MM.1S (cell line): Measurements from ENCODE around the gene CXXC4.

ENCODE experiments used
- DNase-seq: peaks from one replicate; pipeline ENCODE4 v3.0.0-alpha.2; 2015
- H2AFZ ChIP-seq: fragments of 300-600 bp; sonication (generic); 2 replicates; pipeline ENCODE4 v1.6.0; 2016; ENCODE audit warnings: antibody characterized with exemption, low read length
- H3F3A ChIP-seq: fragments of 300-600 bp; sonication (generic); 2 replicates; pipeline ENCODE4 v1.6.1; 2016; ENCODE audit warnings: mild to moderate bottlenecking, antibody characterized with exemption, low read length, moderate library complexity, mixed read lengths; ENCODE audit not compliant: insufficient read depth
- H3K27ac ChIP-seq: fragments of 300-600 bp; sonication (generic); 2 replicates; pipeline ENCODE4 v1.5.1; 2016; ENCODE audit warnings: mild to moderate bottlenecking, low read length
- H3K27me3 ChIP-seq: fragments of 300-600 bp; sonication (generic); replicated peaks from 2 replicates; pipeline ENCODE4 v1.6.0; 2016; ENCODE audit warnings: low read length; ENCODE audit not compliant: insufficient read depth
- H3K36me3 ChIP-seq: fragments of 300-600 bp; sonication (generic); replicated peaks from 2 replicates; pipeline ENCODE4 v1.6.1; 2016; ENCODE audit warnings: mild to moderate bottlenecking, low read length, mixed read lengths; ENCODE audit not compliant: insufficient read depth
- H3K4me1 ChIP-seq: fragments of 300-600 bp; sonication (generic); 2 replicates; pipeline ENCODE4 v1.6.1; 2016; ENCODE audit warnings: low read length, mixed read lengths
- H3K4me2 ChIP-seq: fragments of 300-600 bp; sonication (generic); 2 replicates; pipeline ENCODE4 v1.6.0; 2016; ENCODE audit warnings: low read depth, low read length
- H3K4me3 ChIP-seq: fragments of 300-600 bp; sonication (generic); 2 replicates; pipeline ENCODE4 v1.5.1; 2016; ENCODE audit warnings: low read length, mixed read lengths
- H3K79me2 ChIP-seq: fragments of 300-600 bp; sonication (generic); 2 replicates; pipeline ENCODE4 v1.6.1; 2016; ENCODE audit warnings: mixed run types, low read length, mixed read lengths
- H3K9ac ChIP-seq: fragments of 300-600 bp; sonication (generic); 2 replicates; pipeline ENCODE4 v1.6.1; 2016; ENCODE audit warnings: low read length, mixed read lengths
- H3K9me2 ChIP-seq: fragments of 300-600 bp; sonication (generic); replicated peaks from 2 replicates; pipeline ENCODE4 v1.6.1; 2016; ENCODE audit warnings: mild to moderate bottlenecking, low read length, mixed read lengths; ENCODE audit not compliant: insufficient read depth
- H3K9me3 ChIP-seq: fragments of 300-600 bp; sonication (generic); replicated peaks from 2 replicates; pipeline ENCODE4 v1.6.1; 2016; ENCODE audit warnings: mild to moderate bottlenecking, low read length, mixed read lengths; ENCODE audit not compliant: insufficient read depth
- H4K20me1 ChIP-seq: fragments of 300-600 bp; sonication (generic); 2 replicates; pipeline ENCODE4 v1.6.1; 2016; ENCODE audit warnings: mild to moderate bottlenecking, low read length, moderate library complexity, mixed read lengths; ENCODE audit not compliant: insufficient read depth
- EZH2 ChIP-seq: fragments of 300-600 bp; sonication (generic); optimal IDR thresholded peaks from 2 replicates; pipeline ENCODE3; 2017; ENCODE audit warnings: low read depth, mild to moderate bottlenecking, antibody characterized with exemption, low read length, mixed read lengths
- EZH2phosphoT487 ChIP-seq: fragments of 300-600 bp; sonication (generic); IDR thresholded peaks from 2 replicates; pipeline ENCODE4 v1.6.1; 2018; ENCODE audit warnings: antibody characterized with exemption, low read length
- TF ChIP-seq, protein P1 (sequence below): fragments of 300-600 bp; sonication (generic); IDR thresholded peaks from 2 replicates; pipeline ENCODE4 v1.5.1; 2016; ENCODE audit warnings: antibody characterized with exemption, low read length, mixed read lengths

Gene CXXC4

DNA sequence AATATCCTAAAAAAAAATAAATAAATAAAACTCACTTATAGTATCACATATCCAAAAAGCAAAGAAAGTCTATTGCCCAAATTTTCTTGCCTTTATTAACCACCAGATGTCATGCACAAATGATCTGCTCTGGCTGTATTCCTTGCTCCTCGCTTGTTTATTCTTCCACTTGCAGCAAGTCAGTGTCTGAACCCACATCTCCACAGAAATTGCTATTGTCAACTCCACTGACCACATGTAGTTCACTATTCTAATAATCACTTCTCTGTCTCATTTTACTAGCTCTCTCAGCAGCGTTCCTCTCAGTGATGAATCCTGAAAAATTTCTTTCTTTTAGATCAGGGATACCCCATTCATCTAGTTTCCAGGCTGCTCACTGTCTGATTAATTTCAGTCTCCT, 29.3 kb upstream of the CXXC4 start:
- TF ChIP-seq, protein P1, sequence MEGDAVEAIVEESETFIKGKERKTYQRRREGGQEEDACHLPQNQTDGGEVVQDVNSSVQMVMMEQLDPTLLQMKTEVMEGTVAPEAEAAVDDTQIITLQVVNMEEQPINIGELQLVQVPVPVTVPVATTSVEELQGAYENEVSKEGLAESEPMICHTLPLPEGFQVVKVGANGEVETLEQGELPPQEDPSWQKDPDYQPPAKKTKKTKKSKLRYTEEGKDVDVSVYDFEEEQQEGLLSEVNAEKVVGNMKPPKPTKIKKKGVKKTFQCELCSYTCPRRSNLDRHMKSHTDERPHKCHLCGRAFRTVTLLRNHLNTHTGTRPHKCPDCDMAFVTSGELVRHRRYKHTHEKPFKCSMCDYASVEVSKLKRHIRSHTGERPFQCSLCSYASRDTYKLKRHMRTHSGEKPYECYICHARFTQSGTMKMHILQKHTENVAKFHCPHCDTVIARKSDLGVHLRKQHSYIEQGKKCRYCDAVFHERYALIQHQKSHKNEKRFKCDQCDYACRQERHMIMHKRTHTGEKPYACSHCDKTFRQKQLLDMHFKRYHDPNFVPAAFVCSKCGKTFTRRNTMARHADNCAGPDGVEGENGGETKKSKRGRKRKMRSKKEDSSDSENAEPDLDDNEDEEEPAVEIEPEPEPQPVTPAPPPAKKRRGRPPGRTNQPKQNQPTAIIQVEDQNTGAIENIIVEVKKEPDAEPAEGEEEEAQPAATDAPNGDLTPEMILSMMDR, result no peak
- no peak for TF ChIP-seq EZH2
- no peak overlapping the region for H3K4me2 ChIP-seq
- H3K4me3 ChIP-seq, result no peak overlapping the region

DNA sequence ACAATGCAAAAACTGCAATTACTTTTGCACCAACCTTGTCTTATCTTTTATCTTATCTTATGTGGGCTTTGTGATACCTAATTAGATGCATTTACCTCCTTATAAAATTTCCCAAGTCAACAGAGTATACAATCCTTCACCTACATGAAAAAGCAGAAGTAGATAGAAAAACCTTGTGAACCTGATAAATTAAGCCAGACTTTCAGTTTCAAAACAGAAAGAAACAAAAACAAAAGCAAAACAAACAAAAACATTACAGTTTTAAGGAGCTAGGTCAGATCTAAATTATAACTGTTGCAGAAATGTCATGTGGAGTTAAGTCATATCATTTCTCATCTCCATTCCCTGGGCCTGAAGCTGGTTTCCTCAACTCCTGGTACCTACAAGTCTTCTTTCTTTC, 24.9 kb upstream of the CXXC4 start:
- Histone ChIP-seq H3K36me3 (no peaks in the 10 kb centered on the region), H3K4me3 (peak overlapping the region; percentile 13; the same call in 1 of the 2 replicates), H3F3A (no peaks in the 10 kb centered on the region), H3K27ac (peak overlapping the region; percentile 8; the same call in 1 of the 2 replicates), H3K4me2 (peak overlapping the region; percentile 54), H3K27me3 (no peaks in the 10 kb centered on the region), H2AFZ (no peak overlapping the region; the same call in 1 of the 2 replicates), H3K4me1 (peaks cover 13% of the 10 kb centered on the region; the same call in 1 of the 2 replicates), H3K9ac (no peak overlapping the region), H3K9me3 (no peaks in the 10 kb centered on the region), H3K79me2 (no peaks in the 10 kb centered on the region), H4K20me1 (no peaks in the 10 kb centered on the region), H3K9me2 (no peaks in the 10 kb centered on the region)
- peak; percentile 54 for DNase-seq
- TF ChIP-seq, protein P1, result no peak
- TF ChIP-seq EZH2, result no peak
- TF ChIP-seq EZH2phosphoT487, result no peak

More for the DNA sequence above, 29.3 kb upstream of the CXXC4 start:
- Histone ChIP-seq H3K36me3 (no peaks in the 10 kb centered on the region), H3K9me2 (no peaks in the 10 kb centered on the region), H3K9me3 (no peaks in the 10 kb centered on the region), H3F3A (no peaks in the 10 kb centered on the region), H2AFZ (no peak overlapping the region), H3K4me1 (peaks cover 9% of the 10 kb centered on the region; the same call in 1 of the 2 replicates), H3K79me2 (no peaks in the 10 kb centered on the region), H4K20me1 (no peaks in the 10 kb centered on the region), H3K27ac (no peak overlapping the region), H3K27me3 (no peaks in the 10 kb centered on the region), H3K9ac (no peak overlapping the region)
- DNase-seq, result no peak

DNA sequence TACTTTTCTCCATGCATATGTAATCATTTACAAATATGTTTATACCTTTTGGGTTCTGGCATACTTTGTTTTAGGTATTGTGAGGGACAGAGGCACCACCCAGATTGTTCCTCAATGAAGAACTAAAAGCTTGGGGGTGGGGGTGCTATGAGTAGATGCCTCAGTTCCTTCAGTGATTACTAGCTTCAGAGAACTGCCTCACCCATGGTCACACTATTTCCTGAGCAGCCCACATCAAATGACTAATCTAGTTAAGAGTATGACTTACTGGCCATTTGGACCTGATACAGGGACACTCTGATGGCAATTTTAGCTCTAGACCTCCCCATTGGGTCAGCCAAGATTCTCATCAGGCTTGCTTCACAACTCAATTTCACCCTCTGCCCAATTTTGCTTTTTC, 22.2 kb upstream of the CXXC4 start:
- Histone ChIP-seq H3K27me3 (no peaks in the 10 kb centered on the region), H3K4me1 (peaks cover 13% of the 10 kb centered on the region; the same call in 1 of the 2 replicates), H3K4me2 (no peak overlapping the region), H3K36me3 (no peaks in the 10 kb centered on the region), H3K9me2 (no peaks in the 10 kb centered on the region), H3K9ac (no peak overlapping the region), H3K4me3 (no peak overlapping the region), H3K27ac (no peak overlapping the region), H3K79me2 (no peaks in the 10 kb centered on the region), H3K9me3 (no peaks in the 10 kb centered on the region), H4K20me1 (no peaks in the 10 kb centered on the region), H2AFZ (no peak overlapping the region), H3F3A (no peaks in the 10 kb centered on the region)
- TF ChIP-seq, protein P1, result no peak
- TF ChIP-seq EZH2phosphoT487 (no peak), EZH2 (no peak)
- DNase-seq, result no peak
